Activated naive CD4-positive, alpha-beta T cell treated with anti-CD3 and anti-CD28 coated beads for 36 hours (primary cell): ENCODE measurements around the gene CAMTA1. TPM values are rescaled to one million over a fixed set of nuclear protein-coding genes. Genes with fewer than 3 reads are reported as not detected.
"Not testable (repeated sequence)": the region's sequence is repeated elsewhere in the genome, so short reads cannot be mapped to it uniquely, and the experiment has no call there.

Source experiments
- CTCF ChIA-PET: fragments of 350-600 bp; sonication (Branson Sonifier 250); formaldehyde crosslinking; loops from one replicate; lab custom pipeline; 2021; ENCODE audit warnings: antibody characterized with exemption; lab: Charles Lee
- DNase-seq: peaks from one replicate; pipeline ENCODE4 v3.0.0-alpha.2; 2020
- H3K27ac Mint-ChIP-seq: one replicate; pipeline ENCODE4 v1.8.0; 2021; ENCODE audit warnings: mild to moderate bottlenecking, mixed read lengths
- H3K27me3 Mint-ChIP-seq: one replicate; pipeline ENCODE4 v1.8.0; 2021; ENCODE audit warnings: low read depth, mixed read lengths
- H3K36me3 Mint-ChIP-seq: one replicate; pipeline ENCODE4 v1.8.0; 2021; ENCODE audit warnings: low read depth, mixed read lengths
- H3K4me1 Mint-ChIP-seq: one replicate; pipeline ENCODE4 v1.8.0; 2021; ENCODE audit warnings: low read depth, mixed read lengths
- H3K4me3 Mint-ChIP-seq: one replicate; pipeline ENCODE4 v1.8.0; 2021; ENCODE audit warnings: mild to moderate bottlenecking, moderate library complexity, mixed read lengths
- H3K9me3 Mint-ChIP-seq: one replicate; pipeline ENCODE4 v1.8.0; 2021; ENCODE audit warnings: mixed read lengths
- intact Hi-C: fragments of 100-400 bp; cut with micrococcal nuclease; formaldehyde crosslinking; loops from one replicate; pipeline ENCODE4 v1.15.1; 2023
- total RNA-seq, 2 experiments: library from RNA; stranded (reverse); gene quantifications; one replicate each; pipeline ENCODE4 v1.2.3, GENCODE V29; 2021

Gene CAMTA1
- total RNA-seq, 2 experiments from 2014 or later, result 61.5 to 70.9 TPM

DNA sequence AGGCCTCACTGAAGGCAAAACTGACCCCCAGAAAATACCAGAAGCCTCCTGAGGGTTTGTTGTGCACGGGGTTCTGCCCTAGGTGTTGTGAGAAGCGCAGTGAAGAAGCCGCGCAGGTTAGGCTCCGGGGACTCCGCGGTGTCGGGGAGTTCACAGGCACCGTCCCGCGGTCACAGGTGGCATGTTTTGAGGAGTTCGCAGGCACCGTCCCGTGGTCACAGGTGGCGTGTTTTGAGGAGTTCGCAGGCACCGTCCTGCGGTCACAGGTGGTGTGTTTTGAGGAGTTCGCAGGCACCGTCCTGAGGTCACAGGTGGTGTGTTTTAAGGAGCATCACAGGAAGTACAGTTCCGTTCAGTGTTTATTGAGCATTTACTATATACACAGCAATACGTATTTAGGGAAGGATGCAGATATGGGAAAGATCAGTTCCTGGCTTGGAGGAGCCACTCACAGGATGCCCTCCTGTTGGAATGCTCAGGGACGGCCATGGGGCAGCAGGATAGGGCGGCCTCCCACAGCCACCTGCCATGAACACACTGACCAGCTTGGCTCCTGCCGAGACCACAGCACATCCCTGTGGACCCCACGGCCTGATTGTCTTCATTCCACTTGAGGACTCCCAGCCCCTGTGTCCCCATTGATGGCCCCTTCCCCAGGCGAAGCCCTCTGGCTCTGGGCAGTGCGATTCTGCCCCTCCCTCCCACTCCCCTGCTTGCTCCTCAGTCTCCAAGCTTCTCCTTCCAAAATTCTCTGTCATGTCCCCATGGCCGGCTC is 899.8 kb downstream of the CAMTA1 start:
- no peak for DNase-seq
- CTCF ChIA-PET, result interaction anchor here (7.8 kb wide), 1 partner anchor 17 kb away, joined by 62 read pairs; no protein-coding TSS in a partner anchor
- no peaks in the 10 kb centered on the region for H3K36me3 Mint-ChIP-seq
- no peak overlapping the region for H3K4me3 Mint-ChIP-seq
- no peaks in the 10 kb centered on the region for H3K27me3 Mint-ChIP-seq
- H3K9me3 Mint-ChIP-seq, result no peaks in the 10 kb centered on the region
- H3K27ac Mint-ChIP-seq, result no peak overlapping the region
- H3K4me1 Mint-ChIP-seq, result no peaks in the 10 kb centered on the region
- intact Hi-C loops, result no loop called here

DNA sequence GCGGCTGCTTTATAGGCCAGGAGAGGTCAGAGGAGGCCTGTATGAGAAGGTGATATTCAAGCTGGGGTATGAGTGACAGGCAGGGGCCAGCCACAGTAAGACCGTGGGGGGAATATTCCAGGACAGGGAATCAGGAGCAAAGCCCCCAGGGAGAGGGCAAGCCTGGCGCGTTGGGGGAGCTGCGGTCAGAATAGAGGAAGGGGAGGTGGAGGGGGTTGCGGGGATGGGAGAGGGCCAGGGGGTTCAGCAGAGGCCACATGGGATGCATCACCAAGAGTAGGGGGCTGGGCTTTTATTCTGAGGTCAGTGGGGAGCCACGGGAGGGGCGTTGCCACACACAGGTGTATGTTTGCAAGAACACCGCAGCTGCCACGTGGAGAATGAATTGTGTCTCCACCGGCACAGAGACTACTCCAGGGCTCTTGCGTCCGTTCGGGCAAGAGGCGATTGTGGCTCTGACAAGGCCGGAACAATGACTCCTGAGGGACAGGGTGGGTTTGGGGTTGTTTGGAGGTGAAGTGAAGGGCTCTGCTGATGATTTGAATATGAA is 901.1 kb downstream of the CAMTA1 start:
- H3K36me3 Mint-ChIP-seq, result no peaks in the 10 kb centered on the region
- intact Hi-C loops, result no loop called here
- no peaks in the 10 kb centered on the region for H3K9me3 Mint-ChIP-seq
- no peak for DNase-seq
- H3K27me3 Mint-ChIP-seq, result no peaks in the 10 kb centered on the region
- no peak overlapping the region for H3K27ac Mint-ChIP-seq
- no peak overlapping the region for H3K4me3 Mint-ChIP-seq
- H3K4me1 Mint-ChIP-seq, result no peaks in the 10 kb centered on the region
- CTCF ChIA-PET, result no interaction called here

DNA sequence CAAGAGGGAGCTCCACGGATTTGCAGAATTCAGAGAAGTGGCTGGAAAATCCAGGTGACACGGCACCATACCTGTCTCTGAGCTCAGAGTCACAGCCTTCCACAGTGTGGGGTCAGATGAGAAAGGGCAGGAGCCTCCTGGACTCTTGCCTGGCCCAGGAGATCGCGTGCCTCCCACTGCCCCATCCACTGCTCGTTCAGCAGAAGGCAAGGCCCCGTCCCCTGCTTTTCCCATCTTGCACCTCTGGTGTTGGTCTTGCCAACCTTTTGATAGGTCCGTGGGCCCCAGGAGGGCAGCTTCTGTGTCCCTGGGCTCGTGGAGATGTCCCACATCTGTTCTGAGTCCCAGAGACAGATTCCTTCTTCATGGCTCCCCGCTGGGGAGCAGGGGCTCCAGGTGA is 902.2 kb downstream of the CAMTA1 start:
- Mint-ChIP-seq H3K4me3 (no peak overlapping the region), H3K36me3 (no peaks in the 10 kb centered on the region), H3K27me3 (no peaks in the 10 kb centered on the region), H3K9me3 (no peaks in the 10 kb centered on the region), H3K27ac (no peak overlapping the region), H3K4me1 (no peaks in the 10 kb centered on the region)
- DNase-seq, result no peak
- intact Hi-C loops, result no loop called here
- CTCF ChIA-PET, result no interaction called here

DNA sequence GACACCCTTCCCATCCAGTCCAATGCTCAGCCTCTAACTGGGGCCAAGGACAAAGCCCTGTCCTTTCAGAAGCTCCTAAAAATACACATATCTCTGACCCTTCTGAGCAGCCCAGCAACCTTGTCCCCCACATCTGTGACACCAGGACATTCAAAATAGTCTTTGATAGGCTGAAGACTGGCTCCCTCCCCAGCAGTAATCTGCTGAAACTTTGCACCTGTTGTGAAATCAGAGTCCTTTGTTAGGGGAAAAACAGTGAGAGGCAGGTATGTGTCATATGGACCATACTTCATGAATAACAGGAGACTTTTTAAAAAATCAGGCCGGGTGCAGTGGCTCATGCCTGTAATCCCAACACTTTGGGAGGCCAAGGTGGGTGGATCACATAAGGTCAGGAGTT is 903.4 kb downstream of the CAMTA1 start:
- Mint-ChIP-seq H3K36me3 (no peaks in the 10 kb centered on the region), H3K4me3 (no peak overlapping the region), H3K9me3 (peaks cover 8% of the 10 kb centered on the region), H3K27me3 (no peaks in the 10 kb centered on the region), H3K27ac (no peak overlapping the region), H3K4me1 (no peaks in the 10 kb centered on the region)
- DNase-seq, result no peak
- intact Hi-C loops, result no loop called here
- CTCF ChIA-PET, result no interaction called here

DNA sequence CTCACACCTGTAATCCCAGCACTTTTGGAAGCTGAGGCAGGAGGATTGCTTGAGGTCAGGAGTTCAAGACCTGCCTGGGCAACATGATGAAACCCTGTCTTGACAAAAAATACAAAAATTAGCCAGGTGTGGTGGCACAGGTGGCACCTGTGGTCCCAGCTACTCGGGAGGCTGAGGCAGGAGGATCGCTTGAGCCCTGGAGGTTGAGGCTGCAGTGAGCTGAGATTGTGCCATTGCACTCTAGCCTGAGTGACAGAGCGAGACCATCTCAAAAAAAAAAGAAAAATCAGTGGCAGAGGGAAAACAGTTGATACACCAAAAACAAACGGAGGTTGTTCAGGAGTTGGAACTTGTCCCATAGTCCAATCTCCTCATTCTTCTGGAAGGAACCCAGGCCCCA is 904.1 kb downstream of the CAMTA1 start:
- CTCF ChIA-PET, H3K27me3 Mint-ChIP-seq, H3K4me3 Mint-ChIP-seq, DNase-seq, H3K4me1 Mint-ChIP-seq, H3K27ac Mint-ChIP-seq, intact Hi-C loops, H3K36me3 Mint-ChIP-seq: not testable (repeated sequence)
- H3K9me3 Mint-ChIP-seq, result peaks cover 12% of the 10 kb centered on the region

DNA sequence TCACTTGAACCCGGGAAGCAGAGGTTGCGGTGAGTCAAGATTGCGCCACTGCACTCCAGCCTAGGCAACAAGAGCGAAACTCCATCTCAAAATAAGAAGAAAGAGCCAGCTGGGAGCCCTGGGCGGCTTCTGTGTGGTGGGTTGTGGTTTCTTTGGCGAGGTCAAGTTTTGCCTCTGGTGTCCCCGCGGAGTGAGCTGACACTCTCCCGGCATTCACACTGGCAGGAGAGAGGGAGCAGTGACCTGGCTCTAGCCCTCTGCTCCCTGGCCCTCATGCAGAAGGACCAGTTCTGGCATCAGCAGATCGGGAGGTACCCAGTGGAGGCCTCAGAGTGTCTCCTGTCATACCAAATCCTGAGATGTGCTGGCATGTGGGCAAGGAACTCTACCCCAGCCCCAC is 904.8 kb downstream of the CAMTA1 start:
- Mint-ChIP-seq H3K27me3 (no peaks in the 10 kb centered on the region), H3K27ac (no peak overlapping the region), H3K36me3 (peaks cover 3% of the 10 kb centered on the region), H3K4me3 (no peak overlapping the region), H3K9me3 (peaks cover 12% of the 10 kb centered on the region), H3K4me1 (no peaks in the 10 kb centered on the region)
- no peak for DNase-seq
- CTCF ChIA-PET, result interaction anchor here (0.6 kb wide), 1 partner anchor 63 kb away, joined by 3 read pairs; no protein-coding TSS in a partner anchor
- intact Hi-C loops, result no loop called here

DNA sequence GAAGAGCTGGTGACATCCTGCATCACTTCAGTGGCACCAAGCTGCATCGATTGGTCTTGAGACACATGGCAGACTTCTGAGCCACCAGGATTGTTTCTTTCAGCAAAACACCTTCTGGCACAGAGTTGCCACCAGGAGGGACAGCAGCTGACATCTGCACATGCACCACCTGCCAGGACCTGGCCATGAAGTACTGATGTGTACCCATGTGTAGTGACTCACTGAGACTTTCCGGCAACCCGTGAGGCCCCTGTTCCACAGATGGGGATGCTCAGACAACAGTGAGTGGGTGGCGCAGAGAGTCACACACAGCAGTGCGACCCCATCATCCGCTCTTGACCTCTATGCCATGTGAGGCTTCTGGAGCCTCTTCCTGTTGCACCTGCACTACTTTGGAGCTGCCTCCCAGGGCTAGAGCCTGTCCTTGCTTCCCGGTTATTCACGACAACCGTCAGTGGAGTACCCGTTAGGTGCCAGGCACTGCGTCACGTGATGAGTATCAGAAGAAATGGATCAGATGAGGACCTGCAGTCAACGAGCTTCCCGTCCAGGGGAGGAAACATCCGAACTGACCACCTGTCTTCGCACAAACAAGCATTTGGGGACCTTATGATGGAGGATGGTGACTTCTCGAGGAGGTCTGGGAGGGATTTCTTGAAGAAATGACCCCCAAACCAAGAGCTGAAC is 905.4 kb downstream of the CAMTA1 start:
- Mint-ChIP-seq H3K27me3 (no peaks in the 10 kb centered on the region), H3K27ac (no peak overlapping the region), H3K4me3 (no peak overlapping the region), H3K9me3 (peaks cover 12% of the 10 kb centered on the region), H3K36me3 (peaks cover 3% of the 10 kb centered on the region), H3K4me1 (no peaks in the 10 kb centered on the region)
- intact Hi-C loops, result no loop called here
- DNase-seq, result no peak
- CTCF ChIA-PET, result interaction anchor here (0.6 kb wide), 1 partner anchor 62 kb away, joined by 3 read pairs; no protein-coding TSS in a partner anchor

DNA sequence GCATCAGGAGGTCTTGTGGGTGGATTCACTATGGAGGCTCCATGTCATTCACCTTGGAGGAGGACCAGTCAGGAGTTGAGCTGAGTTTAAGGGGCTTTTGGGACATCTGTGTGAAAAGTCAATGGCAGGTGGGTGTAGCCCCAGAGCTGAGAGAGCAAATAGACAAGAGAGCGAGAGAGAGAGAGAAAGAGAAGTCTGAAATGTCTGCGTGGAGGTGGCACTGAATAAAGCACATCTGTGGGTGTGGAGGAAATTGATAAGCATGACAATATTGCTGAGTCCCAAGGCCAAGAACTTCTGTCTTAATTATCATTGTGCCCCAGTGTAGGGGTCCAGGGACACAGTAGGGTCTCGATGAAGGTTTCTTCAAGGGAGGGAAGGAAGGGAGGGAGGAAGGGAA is 906.3 kb downstream of the CAMTA1 start:
- peaks cover 12% of the 10 kb centered on the region for H3K9me3 Mint-ChIP-seq
- H3K4me1 Mint-ChIP-seq, result no peaks in the 10 kb centered on the region
- CTCF ChIA-PET, result interaction anchor here (1.1 kb wide), 1 partner anchor 22 kb away, joined by 4 read pairs; no protein-coding TSS in a partner anchor
- no peak overlapping the region for H3K4me3 Mint-ChIP-seq
- H3K27ac Mint-ChIP-seq, result no peak overlapping the region
- intact Hi-C loops, result no loop called here
- no peaks in the 10 kb centered on the region for H3K27me3 Mint-ChIP-seq
- no peak for DNase-seq
- H3K36me3 Mint-ChIP-seq, result peaks cover 3% of the 10 kb centered on the region

DNA sequence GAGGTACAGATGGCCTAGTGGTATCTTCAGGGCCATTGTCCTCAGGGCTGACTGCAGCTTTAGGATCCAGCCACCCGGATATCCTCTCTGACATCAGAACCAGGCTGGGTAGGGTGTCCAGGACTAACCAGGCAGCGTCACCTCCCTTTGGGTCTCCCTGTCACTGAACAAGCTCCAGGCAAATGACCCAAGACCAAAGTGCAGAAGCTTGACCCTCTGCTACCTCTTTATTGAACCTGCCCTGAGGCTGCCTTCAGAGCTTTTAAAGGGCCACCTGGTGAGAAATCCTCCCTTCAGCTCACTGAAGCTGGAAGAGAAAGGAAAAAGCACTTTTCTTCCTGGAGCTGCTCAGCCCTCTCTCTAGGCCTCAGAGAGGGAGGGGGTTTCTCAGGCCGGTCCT is 906.8 kb downstream of the CAMTA1 start:
- no peak for DNase-seq
- Mint-ChIP-seq H3K27me3 (no peaks in the 10 kb centered on the region), H3K27ac (no peak overlapping the region), H3K4me1 (no peaks in the 10 kb centered on the region), H3K4me3 (no peak overlapping the region), H3K9me3 (peaks cover 12% of the 10 kb centered on the region), H3K36me3 (peaks cover 3% of the 10 kb centered on the region)
- intact Hi-C loops, result no loop called here
- CTCF ChIA-PET, result interaction anchor here (1.1 kb wide), 1 partner anchor 22 kb away, joined by 4 read pairs; no protein-coding TSS in a partner anchor

DNA sequence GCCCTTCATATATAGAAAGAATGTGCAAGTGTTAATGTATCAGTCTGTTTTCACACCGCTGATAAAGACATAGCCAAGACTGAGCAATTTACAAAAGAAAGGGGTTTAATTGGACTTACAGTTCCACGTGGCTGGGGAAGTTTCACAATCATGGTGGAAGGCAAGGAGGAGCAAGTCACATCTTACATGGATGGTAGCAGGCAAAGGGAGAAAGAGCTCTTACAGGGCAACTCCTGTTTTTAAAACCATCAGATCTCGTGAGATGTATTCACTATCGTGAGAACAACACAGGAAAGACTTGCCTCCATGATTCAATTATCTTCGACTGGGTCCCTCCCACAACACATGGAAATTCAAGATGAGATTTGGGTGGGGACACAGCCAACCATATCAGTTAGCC is 907.8 kb downstream of the CAMTA1 start:
- H3K4me1 Mint-ChIP-seq, H3K27ac Mint-ChIP-seq, H3K36me3 Mint-ChIP-seq, CTCF ChIA-PET, intact Hi-C loops, H3K4me3 Mint-ChIP-seq, DNase-seq, H3K27me3 Mint-ChIP-seq: not testable (repeated sequence)
- peaks cover 12% of the 10 kb centered on the region for H3K9me3 Mint-ChIP-seq

DNA sequence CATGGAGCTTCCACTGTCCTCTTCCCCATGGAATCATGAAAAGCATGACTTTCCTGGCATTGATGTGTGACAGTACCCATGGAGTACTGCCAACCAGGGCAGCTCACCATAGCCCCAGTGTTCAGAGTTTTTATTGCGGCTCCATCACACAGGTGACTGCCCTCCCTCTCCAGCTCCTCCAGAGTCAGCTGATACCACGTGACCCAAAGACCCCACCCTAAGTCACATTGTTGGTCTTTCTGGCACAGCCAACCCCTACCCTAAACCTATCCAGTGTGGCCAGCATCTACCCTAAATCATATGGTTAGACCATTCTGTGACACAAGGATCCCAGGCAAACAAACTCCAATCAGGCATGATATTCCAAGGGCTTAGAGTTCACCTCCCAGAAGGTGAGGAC is 908.4 kb downstream of the CAMTA1 start:
- H3K4me3 Mint-ChIP-seq, result no peak overlapping the region
- no peaks in the 10 kb centered on the region for H3K27me3 Mint-ChIP-seq
- CTCF ChIA-PET, result no interaction called here
- no peaks in the 10 kb centered on the region for H3K4me1 Mint-ChIP-seq
- no peak overlapping the region for H3K27ac Mint-ChIP-seq
- peaks cover 12% of the 10 kb centered on the region for H3K9me3 Mint-ChIP-seq
- intact Hi-C loops, result no loop called here
- no peak for DNase-seq
- H3K36me3 Mint-ChIP-seq, result peaks cover 3% of the 10 kb centered on the region

DNA sequence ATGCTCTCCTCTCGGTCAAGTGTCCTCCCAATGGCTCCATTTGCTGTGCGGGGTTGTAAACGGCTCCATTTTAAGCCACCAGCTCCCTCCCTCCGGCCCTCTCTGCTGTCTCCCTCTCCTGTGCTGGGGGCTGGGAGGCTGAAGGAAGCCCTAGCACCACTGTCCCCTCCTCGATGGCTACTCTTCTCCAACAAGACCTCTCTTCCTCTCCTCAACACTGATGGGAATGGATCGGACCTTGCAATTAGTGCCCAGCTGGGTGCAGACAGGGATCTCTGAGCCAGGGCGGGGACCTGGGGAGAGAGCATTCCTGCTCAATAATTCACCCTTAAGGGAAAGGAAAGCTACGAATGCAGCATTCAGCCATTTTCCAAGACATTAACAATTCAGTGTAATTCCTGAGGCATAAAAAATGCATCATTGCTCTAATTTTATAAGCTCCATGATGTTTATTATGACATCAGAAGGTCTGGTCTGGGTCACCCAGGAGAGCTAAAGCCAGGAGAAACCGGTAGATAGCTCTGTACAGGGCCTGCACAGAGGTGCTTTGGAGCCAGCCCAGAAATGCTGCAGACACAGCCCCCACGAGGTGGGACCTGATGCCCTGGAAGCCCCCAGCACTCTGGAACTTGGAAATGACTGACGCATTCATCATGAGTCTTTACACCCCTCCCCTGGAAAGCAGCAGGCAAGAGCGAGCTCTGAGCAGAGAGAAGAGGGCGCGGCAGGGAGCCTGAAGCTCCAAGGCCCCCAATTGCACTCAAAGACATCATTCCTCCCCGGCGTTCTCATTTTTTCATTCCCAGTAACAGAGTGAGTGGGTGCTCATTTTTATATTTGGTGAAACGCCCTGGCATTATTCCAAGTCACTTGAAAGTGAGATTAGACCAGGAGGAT is 909.6 kb downstream of the CAMTA1 start:
- DNase-seq, result no peak
- Mint-ChIP-seq H3K27ac (no peak overlapping the region), H3K27me3 (no peaks in the 10 kb centered on the region), H3K36me3 (peaks cover 3% of the 10 kb centered on the region), H3K4me3 (no peak overlapping the region), H3K9me3 (peaks cover 12% of the 10 kb centered on the region), H3K4me1 (peaks cover 4% of the 10 kb centered on the region)
- intact Hi-C loops, result no loop called here
- CTCF ChIA-PET, result interaction anchor here (0.6 to 1.0 kb wide), 4 partner anchors 25 to 1102 kb away, joined by 3 to 4 read pairs (median 3); no protein-coding TSS in a partner anchor
